GM18520 (cell line): ENCODE measurements around the gene GPC6.

Experiments
- ATAC-seq: cut with Tn5 transposase; IDR thresholded peaks from one replicate; pipeline ENCODE4 v1.9.1; 2021; ENCODE audit not compliant: unreplicated experiment

Gene GPC6

GRCh38 chr13:93368718-93369117 lies 142.1 kb downstream of the GPC6 start:
- no peak for ATAC-seq

- ATAC-seq = no peak
Observed at GRCh38 chr13:93372856-93373255, 146.2 kb downstream of the GPC6 start.

GRCh38 chr13:93375491-93375890 lies 148.9 kb downstream of the GPC6 start:
- no peak for ATAC-seq

- ATAC-seq = no peak
Observed at GRCh38 chr13:93377196-93377595, 150.6 kb downstream of the GPC6 start.

GRCh38 chr13:93378184-93378583 lies 151.6 kb downstream of the GPC6 start:
- ATAC-seq = no peak

GRCh38 chr13:93386116-93386515 lies 159.5 kb downstream of the GPC6 start:
- no peak for ATAC-seq

GRCh38 chr13:93388701-93389100 lies 162.1 kb downstream of the GPC6 start:
- ATAC-seq = no peak

GRCh38 chr13:93397619-93398018 lies 171.0 kb downstream of the GPC6 start:
- ATAC-seq = no peak

- ATAC-seq = no peak
Observed at GRCh38 chr13:93398167-93399035, 171.8 kb downstream of the GPC6 start.

- no peak for ATAC-seq
Observed at GRCh38 chr13:93399212-93399611, 172.6 kb downstream of the GPC6 start.

GRCh38 chr13:93406136-93406535 lies 179.5 kb downstream of the GPC6 start:
- no peak for ATAC-seq

- no peak for ATAC-seq
Observed at GRCh38 chr13:93407551-93407950, 180.9 kb downstream of the GPC6 start.

- no peak for ATAC-seq
Observed at GRCh38 chr13:93409001-93409400, 182.4 kb downstream of the GPC6 start.

GRCh38 chr13:93409816-93410215 lies 183.2 kb downstream of the GPC6 start:
- no peak for ATAC-seq

GRCh38 chr13:93411186-93411680 lies 184.6 kb downstream of the GPC6 start:
- no peak for ATAC-seq

GRCh38 chr13:93412676-93413075 lies 186.1 kb downstream of the GPC6 start:
- no peak for ATAC-seq

- ATAC-seq = no peak
Observed at GRCh38 chr13:93413972-93414717, 187.5 kb downstream of the GPC6 start.

- no peak for ATAC-seq
Observed at GRCh38 chr13:93416736-93417355, 190.2 kb downstream of the GPC6 start.

- no peak for ATAC-seq
Observed at GRCh38 chr13:93418398-93418797, 191.8 kb downstream of the GPC6 start.

GRCh38 chr13:93420206-93420605 lies 193.6 kb downstream of the GPC6 start:
- ATAC-seq = no peak

GRCh38 chr13:93420887-93421286 lies 194.3 kb downstream of the GPC6 start:
- ATAC-seq = no peak
